Middle frontal gyrus (tissue), 1 donor: ENCODE results near the gene FAM200B.
A peak's percentile ranks its signal among the peaks of the same experiment; 100 is the strongest.
"Not testable (repeated sequence)": the region's sequence is repeated elsewhere in the genome, so short reads cannot be mapped to it uniquely, and the experiment has no call there.

Experiments used
- DNase-seq: peaks from one replicate; pipeline ENCODE4 v3.0.0-alpha.2; 2015; ENCODE audit warnings: low spot score; ENCODE audit errors: extremely low spot score

The FAM200B gene

DNA sequence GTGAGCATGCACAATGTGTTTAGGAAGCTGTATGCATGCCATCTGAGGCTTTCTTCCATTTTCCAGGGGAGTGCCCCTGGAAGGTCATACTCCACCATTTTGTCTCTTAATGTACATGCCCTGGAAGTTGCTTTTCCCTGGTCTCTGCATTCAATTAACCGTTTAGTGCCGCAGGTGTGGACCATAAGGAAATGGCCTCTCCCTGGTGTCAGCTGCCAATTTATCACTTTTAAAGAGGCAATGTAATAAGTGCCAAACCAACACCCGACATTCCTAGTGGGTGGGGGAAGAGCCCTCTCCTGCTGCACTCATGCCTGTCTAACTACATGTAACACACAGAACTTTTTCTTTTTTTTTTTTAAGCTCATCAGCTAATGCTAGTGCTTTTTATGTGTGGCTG lies 14.1 kb downstream of the FAM200B start:
- no peak for DNase-seq

DNA sequence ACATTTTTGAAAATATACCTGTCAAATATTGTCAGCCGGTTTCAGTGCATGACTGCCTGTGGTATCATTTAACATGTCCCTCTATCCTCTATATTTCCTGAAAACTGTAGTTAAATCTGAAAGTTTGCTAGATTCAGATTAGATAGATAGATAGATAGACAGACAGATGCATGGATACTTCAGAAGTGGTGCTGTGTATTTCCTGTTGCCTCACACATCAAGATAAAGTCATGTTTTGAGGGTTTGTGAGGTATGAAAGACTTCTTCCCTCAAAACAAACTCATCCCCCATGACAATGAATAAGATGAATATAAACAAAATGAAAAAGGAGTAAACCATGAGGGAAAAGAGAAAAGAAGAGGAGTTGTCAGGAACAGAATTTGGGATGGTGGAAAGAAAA lies 15.2 kb downstream of the FAM200B start:
- no peak for DNase-seq

DNA sequence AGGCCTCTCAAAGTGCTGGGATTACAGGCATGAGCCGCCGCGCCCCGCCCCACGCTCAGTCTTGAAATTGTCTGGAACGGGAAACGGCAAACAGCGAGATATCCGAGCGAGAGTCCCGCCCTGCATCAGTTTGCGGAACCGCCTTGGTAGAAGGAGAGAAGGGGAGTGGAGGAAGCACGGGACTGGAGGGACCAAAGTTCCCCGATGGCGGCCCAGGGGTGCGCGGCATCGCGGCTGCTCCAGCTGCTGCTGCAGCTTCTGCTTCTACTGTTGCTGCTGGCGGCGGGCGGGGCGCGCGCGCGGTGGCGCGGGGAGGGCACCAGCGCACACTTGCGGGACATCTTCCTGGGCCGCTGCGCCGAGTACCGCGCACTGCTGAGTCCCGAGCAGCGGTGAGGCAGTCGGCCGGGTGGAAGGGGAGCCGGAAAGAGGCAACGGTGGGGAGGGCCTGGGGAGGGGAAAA lies 21.3 kb downstream of the FAM200B start, which contains the start of gene BST1:
Gene BST1, plus strand, starts transcription at position 125 of the 463 bp plus-strand sequence. Its CDS starts 80 bp downstream, at position 205.
- no peak for DNase-seq

DNA sequence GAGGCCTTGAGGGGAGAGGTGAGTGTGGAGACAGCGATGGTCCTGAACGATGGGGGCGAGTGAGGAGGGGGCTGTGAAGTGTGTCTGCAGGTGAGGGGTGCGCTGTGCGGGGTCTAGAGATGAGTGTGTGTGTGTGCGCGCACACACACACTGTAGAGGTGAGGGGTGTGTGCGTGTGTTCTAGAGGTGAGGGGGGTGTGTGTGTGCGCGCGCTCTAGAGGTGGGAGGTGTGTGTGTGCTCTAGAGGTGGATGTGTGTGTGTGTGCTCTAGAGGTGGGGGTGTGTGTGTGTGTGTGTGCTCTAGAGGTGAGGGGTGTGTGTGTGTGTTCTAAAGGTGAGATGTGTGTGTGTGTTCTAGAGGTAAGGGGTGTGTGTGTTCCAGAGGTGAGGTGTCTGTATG lies 21.8 kb downstream of the FAM200B start:
- DNase-seq, result no peak

DNA sequence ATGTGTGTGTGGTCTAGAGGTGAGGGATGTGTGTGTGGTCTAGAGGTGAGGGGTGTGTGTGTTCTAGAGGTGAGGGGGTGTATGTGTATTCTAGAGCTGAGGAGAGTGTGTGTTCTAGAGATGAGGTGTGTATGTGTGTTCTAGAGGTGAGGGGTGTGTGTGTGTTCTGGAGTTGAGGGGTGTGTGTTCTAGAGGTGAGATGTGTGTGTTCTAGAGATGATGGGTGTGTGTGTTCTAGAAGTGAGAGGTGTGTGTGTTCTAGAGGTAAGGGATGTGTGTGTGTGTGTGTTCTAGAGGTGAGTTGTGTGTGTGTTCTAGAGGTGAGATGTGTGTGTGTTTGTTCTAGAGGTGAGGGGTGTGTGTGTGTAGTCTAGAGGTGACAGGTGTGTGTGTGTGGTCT lies 22.5 kb downstream of the FAM200B start:
- DNase-seq, result no peak

DNA sequence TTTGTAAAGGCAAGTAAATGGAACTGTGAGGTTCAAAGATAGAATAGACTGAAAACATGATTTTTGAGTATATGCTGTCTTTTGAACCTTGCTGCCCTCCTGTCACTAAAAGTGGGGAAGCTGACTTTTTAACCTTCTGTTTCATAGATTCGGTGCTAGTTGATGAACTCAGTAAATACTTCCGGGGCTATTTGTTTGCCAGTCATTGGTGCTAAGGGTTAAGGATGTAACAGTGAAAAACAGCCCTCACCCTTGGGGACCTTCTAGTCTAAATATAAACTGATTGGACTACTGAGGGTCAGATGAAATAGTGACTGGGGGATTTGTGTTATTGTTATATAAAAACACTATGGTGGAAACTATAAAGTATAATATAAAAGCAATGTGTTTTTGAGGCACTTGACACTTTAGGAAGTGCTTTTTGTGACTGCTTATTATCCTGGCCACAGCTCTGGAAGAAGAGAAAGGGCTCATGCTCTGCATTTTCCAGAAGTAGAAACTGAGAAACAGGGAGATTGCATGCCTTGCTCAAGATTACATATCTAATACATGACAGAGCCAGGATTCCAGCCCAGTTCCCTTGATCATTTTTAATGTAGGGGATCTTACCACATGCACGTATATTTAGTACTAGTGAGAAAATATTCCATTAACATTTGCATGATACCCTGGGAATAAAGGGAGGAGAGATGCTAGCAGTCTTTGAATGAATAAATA lies 25.2 kb downstream of the FAM200B start:
- no peak for DNase-seq

DNA sequence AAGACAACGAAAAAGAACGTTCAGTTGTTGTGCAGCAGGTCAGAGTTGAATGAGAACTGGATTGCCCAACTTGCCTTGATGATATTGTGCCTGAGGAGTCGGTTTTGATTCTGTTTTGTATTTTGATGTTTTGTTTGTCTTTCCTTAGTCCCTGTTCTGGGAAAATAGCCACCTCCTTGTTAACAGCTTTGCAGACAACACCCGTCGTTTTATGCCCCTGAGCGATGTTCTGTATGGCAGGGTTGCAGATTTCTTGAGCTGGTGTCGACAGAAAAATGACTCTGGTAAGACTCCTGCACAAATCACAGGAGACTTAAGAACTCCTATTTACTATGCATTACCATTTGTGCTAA lies 25.7 kb downstream of the FAM200B start:
- DNase-seq, result no peak

DNA sequence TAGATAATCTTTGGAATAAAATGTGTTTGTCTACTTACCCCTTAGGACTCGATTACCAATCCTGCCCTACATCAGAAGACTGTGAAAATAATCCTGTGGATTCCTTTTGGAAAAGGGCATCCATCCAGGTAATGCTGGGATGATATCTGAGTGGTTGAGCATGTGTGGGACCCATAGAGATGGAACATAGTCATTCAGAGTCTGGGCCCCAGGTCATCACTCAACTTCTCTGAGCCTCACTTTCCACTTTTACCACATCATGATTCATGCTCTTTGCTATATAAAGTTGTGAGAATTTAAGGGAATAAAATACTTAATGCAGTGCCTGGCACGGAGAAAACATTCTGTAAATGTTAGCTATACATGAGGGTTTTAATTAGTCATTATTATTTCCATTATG lies 30.1 kb downstream of the FAM200B start:
- DNase-seq, result no peak

DNA sequence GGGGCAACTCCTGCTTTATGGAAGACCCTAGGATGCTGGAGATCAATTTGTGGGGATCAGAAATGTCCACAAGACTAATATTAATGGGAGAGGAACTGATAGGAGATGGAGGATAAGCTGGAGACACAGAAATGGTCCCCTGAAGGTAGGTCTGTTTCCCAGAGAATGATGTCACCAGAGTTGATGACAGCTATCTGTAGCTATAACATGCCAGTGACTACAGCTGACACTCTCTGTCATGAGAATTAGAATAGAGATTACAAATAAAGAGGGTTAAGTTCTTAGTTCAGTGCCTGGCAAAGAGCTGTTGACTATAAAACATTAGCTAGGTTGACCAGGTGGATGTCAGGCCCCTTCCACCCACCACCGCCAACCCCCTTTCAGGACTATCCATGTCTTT lies 30.6 kb downstream of the FAM200B start:
- DNase-seq, result no peak

DNA sequence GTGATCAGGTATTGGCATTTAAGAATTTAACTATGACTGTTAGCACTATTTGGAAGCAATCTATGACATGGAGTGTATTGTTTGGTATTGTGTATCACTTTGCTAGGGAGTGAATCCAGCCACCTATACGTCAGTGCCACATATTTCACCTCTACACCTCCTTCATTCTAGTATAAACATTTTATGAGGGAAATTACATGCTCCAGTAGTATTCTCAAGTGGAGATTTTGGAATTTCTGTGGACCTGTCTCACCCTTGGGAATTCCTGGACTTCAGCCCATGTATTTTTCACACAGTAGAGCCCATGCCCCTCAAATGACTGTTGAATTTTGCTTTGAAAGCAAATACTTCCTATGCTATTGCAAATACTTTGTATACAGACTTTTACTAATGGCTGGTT lies 32.5 kb downstream of the FAM200B start:
- no peak for DNase-seq

DNA sequence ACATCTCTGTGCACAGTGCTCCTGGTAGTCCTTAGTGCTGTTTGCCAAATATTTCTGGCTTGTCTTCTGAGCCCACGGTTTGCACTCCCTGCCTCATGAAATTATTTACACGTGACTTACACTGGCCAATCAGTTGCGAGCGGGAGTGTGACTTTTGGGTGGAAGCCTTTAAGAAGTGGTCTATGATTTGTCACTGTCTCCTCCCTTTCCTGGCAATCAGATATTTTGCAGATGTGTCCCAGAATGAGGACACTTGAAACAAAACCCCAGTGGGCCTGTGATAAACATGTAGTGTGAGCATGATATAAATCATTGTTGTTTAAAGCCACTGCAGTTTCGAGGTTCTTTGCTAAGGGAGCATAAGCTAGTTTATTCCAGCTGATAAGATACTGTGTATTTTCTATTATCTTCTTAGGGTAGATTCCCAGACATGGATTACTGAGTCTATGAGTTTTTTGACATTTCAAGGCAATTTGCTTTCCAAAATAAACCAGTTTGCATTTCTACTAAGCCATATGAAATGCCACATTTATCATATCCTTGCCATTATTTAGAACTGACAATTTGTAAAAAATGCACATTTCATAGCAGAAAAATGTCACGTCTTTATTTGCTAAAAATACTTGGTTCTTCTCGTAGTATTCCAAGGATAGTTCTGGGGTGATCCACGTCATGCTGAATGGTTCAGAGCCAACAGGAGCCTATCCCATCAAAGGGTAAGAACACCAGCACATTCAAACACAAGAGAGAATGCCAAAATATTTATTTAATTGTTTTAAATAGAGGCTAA lies 33.2 kb downstream of the FAM200B start:
- DNase-seq, result no peak

DNA sequence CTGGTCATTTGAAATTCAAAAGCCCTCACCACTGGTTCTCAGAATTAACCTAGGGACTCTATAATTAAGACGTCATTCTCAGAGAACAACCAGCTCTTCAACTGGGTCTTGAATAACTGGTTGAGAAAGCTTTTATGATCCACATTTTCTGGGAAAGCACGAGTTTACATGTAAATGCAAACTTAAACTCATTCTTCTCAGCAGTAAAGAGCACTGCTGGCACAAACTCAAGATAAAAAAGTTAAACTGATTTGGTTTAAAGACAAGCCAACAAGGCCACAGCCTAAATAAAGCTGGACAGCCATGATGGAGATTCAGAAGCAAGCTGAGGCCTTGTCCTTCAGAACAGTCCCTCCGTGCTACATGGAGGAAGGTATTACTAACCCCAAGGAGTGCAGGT lies 34.5 kb downstream of the FAM200B start:
- no peak for DNase-seq

DNA sequence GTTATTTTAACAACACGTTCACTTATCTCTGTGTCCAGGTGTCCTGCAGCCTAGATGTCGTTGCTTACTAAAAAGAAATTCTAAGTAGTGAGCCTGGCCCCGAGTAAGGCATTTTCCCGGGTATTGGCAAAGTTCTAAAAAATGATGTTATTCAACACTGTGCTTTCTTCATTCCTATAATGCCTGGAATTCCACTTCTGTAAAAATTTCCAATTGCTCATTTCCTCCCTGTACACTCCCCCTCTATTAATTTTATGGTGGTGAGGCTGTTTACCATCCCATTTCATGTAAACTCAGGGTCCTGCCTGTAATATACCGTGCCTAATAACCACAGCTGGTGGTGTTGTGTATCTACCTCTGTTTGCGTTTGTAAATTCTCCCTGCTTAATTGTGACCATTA lies 35.5 kb downstream of the FAM200B start:
- DNase-seq, result no peak

DNA sequence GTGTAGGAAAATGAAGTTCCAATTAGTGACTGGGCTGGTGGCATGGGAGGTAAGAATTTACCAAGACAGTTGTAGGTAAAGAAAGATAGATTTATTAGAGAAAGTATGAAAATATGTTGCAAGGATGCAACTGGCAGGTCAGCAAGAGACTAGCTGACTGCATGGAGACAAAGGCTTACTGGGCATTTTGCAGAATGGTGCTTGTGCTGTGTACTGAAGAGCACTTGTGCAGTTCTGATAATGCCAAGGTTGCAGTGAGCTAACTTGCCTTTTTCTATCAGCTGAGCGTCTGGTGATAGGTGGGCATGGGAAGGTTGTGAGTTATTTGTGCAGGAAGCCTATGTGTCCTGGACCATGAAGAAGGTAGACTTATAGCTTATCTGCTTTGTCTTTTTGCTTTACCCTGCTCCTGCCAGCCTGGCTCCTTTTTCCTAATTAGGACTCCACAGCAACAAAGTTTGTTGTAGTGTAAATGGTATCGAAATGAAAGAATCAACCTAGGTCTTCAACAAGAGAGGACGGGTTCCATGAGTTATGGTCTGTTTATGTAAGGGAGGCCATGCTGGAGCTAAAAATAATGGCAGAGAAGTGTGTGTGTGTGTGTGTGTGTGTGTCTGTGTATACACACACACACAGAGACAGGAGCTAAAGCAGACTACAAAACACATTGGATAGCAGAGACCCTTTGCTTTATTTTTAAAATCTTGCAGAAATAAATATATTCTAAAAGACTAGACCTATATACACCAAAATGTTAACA lies 36.2 kb downstream of the FAM200B start:
- DNase-seq, result no peak

DNA sequence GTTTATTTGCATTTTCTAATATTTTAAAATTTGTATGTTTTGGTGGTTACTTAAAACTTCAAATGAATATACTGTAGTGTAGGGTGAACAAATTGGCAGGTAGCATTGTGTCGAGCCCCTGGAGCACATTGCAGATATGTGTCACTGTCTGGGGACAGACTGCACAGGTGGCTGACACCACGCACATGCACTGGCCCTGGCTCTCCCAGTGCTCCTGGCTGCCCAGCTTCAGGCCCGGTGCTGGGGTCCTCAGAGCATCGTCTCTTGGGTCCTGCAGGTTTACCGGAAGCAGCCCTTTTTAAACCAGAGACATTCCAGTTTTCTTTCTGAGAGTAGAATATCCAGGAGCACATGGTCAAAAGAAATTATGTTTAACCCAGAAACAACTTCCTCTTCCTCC lies 36.8 kb downstream of the FAM200B start:
- DNase-seq, result no peak

DNA sequence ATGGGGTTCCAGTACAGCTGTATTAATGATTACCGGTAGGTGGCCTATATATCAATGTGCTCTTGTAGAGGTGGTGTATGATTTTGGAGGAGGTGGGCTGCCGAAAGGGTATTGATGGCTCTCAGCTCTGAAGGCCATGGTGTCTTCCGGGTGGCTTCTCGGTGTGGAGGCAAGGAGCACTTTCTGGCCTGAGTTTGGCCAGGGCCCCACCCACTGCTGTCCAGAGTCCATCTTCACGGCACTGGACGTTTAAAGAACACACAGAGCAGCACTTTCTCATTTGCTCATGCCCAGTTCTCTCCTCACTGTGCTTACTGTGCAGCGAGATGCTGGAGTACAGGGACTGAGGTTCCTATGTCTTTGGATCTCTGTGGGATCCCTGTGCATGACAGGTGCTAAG lies 37.3 kb downstream of the FAM200B start:
- no peak for DNase-seq

DNA sequence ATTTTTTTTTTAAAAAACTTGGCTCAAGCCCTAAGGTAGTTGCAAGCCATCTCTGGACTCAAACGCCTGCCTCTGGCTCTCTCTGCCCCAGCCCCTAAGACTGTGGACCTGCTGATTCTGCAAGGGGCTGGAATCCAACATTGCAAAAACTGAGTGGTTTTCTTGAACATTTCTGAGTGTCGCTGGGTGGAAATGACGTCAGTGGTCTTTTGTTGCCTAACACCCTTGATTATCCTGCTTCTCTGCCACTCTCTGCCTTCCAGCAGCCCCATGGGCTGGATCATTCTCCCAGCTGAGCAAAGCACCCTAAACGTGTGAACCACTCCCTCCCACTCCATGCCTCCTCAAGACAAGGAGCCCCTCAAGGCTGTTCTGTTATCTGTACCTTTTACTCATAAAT lies 37.9 kb downstream of the FAM200B start:
- no peak for DNase-seq

DNA sequence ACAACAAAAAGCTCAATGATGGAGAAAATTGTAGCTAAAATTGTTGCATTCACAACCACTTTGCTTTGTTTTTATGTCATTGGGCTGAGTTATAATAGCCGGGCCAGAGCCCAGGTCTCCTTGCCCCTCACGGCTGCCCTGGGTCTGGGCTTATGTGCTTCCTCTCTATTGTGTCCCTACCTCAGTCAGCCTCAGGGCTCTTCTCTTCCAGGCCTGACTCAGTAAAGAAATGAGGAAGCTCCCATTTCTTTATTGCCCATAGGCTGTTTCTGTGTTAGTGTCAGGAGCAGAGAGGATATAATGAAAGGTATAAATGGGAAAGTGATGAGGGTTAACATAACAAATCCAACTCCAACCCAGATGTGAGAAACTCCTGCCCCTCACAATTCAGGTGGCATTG lies 39.2 kb downstream of the FAM200B start:
- DNase-seq, result no peak

DNA sequence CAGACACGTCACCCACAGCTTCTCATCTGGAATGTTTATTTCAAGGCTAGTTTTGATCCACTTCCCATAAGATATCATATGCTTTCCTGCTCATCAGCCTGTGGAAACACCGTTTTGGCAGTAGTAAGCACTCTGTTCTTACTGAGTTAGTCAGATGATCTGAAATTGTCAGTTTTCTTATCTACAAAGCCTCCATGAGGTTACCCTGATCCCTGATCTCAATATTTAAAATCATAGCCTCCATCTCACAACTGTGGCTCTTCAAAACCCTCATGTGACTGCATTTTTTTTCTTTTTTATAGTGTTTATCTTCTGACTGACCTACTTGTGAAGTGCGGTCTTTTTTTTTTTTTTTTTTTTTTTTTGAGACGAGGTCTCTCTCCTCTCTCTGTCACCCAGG lies 44.0 kb downstream of the FAM200B start:
- no peak for DNase-seq

DNA sequence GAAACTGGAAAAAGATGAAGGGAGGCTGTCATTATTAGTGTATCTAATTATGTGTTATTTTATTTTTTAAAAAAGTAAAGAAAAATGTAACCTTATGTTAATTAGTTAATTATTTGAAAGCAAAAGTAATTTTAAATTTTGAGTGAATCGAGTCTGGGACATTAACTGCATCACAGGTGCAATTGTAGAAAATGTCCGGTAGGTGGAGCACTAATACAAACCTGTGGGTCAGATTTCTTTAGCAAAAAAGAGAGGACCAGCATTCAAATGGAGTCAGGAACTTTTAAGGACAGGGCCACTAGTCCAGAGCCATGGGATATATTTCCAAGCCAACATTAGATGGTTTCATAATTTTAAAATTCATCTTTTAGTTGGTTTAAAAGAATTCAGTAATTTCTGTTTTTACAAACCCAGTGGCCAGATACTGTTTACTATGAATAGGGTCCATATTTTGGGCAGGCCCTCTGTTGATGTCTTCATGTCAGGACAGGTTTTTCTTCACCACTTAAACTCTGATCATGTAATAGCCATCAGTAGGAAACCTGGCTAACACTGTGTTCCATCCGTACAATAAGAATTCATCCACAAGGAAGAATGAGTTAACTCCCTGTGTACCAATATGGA lies 48.4 kb downstream of the FAM200B start:
- DNase-seq, result peak; percentile 19

DNA sequence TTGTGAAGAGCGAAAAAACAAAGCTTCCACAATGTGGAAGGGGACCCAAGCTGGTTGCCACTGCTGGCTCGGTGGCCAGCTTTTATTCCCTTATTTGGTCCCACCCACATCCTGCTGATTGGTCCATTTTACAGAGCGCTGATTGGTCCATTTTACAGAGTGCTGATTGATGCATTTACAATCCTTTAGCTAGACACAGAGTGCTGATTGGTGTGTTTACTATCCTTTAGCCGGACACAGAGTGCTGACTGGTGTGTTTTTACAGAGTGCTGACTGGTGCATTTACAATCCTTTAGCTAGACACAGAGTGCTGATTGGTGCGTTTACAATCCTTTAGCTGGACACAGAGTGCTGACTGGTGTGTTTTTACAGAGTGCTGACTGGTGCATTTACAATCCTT lies 51.4 kb downstream of the FAM200B start:
- DNase-seq, result not testable (repeated sequence)

DNA sequence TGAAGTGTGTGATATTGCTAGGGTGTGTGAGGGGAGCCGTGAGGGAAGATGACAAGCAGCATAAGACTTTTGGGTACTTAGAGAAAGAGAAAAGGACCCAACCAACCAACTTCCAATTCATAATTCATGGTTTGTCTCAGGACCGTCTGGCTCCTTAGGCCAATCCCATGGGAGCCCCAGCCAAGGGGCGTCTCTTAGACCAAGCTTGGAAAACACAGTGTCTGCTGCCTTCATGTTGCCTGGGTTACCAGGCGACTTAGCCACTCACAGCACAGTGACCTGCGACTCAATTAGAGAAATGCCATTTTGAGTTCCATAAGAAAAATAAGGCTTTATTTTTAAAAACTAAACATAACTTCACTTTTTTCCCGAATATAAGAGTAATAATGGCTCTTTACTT lies 53.9 kb downstream of the FAM200B start:
- DNase-seq, result no peak
